ENCODE measurements around the gene GABBR2. TPM values are rescaled to one million over a fixed set of nuclear protein-coding genes. Genes with fewer than 3 reads are reported as not detected.

Gene GABBR2
- polyA plus RNA-seq, 1 of the 3 experiments (the other 2 are of a cell fraction), result not detected

- WGBS (ENCODE audit: low lambda C conversion rate), result 32% methylated on average over 1 of the region's 1 CpG
- no peaks in the 10 kb centered on the region for H3K4me1 ChIP-seq (ENCODE audit: control insufficient read depth in 1 of 2, insufficient read depth in 2 of 2, low read depth in 1 of 2, low read length in 1 of 2)
- H3F3A ChIP-seq (replicated peaks; ENCODE audit: insufficient read depth), result no peaks in the 10 kb centered on the region
- no peaks in the 10 kb centered on the region for H4K20me1 ChIP-seq (ENCODE audit: insufficient read depth)
- ChIA-PET CTCF (interaction anchor here (0.7 kb wide), 1 partner anchor 18 kb away, joined by 3 read pairs; no protein-coding TSS in a partner anchor), POLR2A (no interaction called here)
- no peaks in the 10 kb centered on the region for H3K9me3 ChIP-seq
- no peak overlapping the region for H3K27ac ChIP-seq (ENCODE audit: low read depth in 2 of 2, low read length in 1 of 2)
- H3K27me3 ChIP-seq (ENCODE audit: insufficient read depth), result peaks cover 7% of the 10 kb centered on the region; the same call in 1 of the 2 replicates
- no peak overlapping the region for H3K9ac ChIP-seq
- TF ChIP-seq EP300 (IDR thresholded peaks at IDR 0.05; ENCODE audit: borderline replicate concordance in 1 of 2, low read depth in 1 of 2, low read length in 1 of 2) (no peak), NRF1 (IDR thresholded peaks at IDR 0.05; ENCODE audit: low read depth, low read length) (no peak), REST (IDR thresholded peaks at IDR 0.05; ENCODE audit: low read depth, low read length) (no peak), RCOR1 (IDR thresholded peaks at IDR 0.05; ENCODE audit: low read length) (no peak), FOXJ3 (CRISPR knock-in tag; IDR thresholded peaks at IDR 0.05) (no peak), RAD21 (IDR thresholded peaks at IDR 0.05; ENCODE audit: low read length) (no peak), CHD2 (IDR thresholded peaks at IDR 0.05; ENCODE audit: low read length, partially characterized antibody) (no peak), POLR2AphosphoS5 (IDR thresholded peaks at IDR 0.05; ENCODE audit: low read depth, low read length) (no peak), SMC3 (IDR thresholded peaks at IDR 0.05; ENCODE audit: low read depth, low read length) (no peak), TEAD4 (IDR thresholded peaks at IDR 0.05; ENCODE audit: borderline replicate concordance, insufficient read depth) (no peak)
- H3K36me3 ChIP-seq (replicated peaks in 1 of 2; ENCODE audit: control insufficient read depth in 1 of 2, insufficient read depth in 2 of 2, low read length in 1 of 2), result no peaks in the 10 kb centered on the region
- H2AFZ ChIP-seq (ENCODE audit: low read depth), result no peak overlapping the region
- no peak overlapping the region for H3K4me2 ChIP-seq
- no peaks in the 10 kb centered on the region for H3K79me2 ChIP-seq (ENCODE audit: insufficient read depth)
- no peak for DNase-seq
- no peaks in the 10 kb centered on the region for H3K9me2 ChIP-seq
- no peak overlapping the region for H3K4me3 ChIP-seq (ENCODE audit: low read depth in 2 of 2, low read length in 1 of 2)
Measured at GRCh38 chr9:98658951-98659351, 49.8 kb downstream of the GABBR2 start.

GRCh38 chr9:98657897-98658296 is 50.8 kb downstream of the GABBR2 start:
- H3K9ac ChIP-seq, result no peak overlapping the region
- H4K20me1 ChIP-seq (ENCODE audit: insufficient read depth), result no peaks in the 10 kb centered on the region
- no peaks in the 10 kb centered on the region for H3K9me2 ChIP-seq
- H3K27ac ChIP-seq (ENCODE audit: low read depth in 2 of 2, low read length in 1 of 2), result no peak overlapping the region
- H2AFZ ChIP-seq (ENCODE audit: low read depth), result no peak overlapping the region
- H3F3A ChIP-seq (replicated peaks; ENCODE audit: insufficient read depth), result no peaks in the 10 kb centered on the region
- H3K79me2 ChIP-seq (ENCODE audit: insufficient read depth), result no peaks in the 10 kb centered on the region
- no peaks in the 10 kb centered on the region for H3K36me3 ChIP-seq (replicated peaks in 1 of 2; ENCODE audit: control insufficient read depth in 1 of 2, insufficient read depth in 2 of 2, low read length in 1 of 2)
- H3K4me3 ChIP-seq (ENCODE audit: low read depth in 2 of 2, low read length in 1 of 2), result no peak overlapping the region
- ChIA-PET POLR2A (no interaction called here), CTCF (interaction anchor here (0.6 kb wide), 1 partner anchor 17 kb away, joined by 3 read pairs; no protein-coding TSS in a partner anchor)
- 33% methylated on average over 4 of the region's 4 CpGs for WGBS (ENCODE audit: low lambda C conversion rate)
- H3K4me2 ChIP-seq, result no peak overlapping the region
- DNase-seq, result no peak
- H3K4me1 ChIP-seq (ENCODE audit: control insufficient read depth in 1 of 2, insufficient read depth in 2 of 2, low read depth in 1 of 2, low read length in 1 of 2), result no peaks in the 10 kb centered on the region
- no peaks in the 10 kb centered on the region for H3K9me3 ChIP-seq
- H3K27me3 ChIP-seq (ENCODE audit: insufficient read depth), result peaks cover 10% of the 10 kb centered on the region; the same call in 1 of the 2 replicates
- TF ChIP-seq REST (IDR thresholded peaks at IDR 0.05; ENCODE audit: low read depth, low read length), result no peak
- TF ChIP-seq USF1 (IDR thresholded peaks at IDR 0.05; ENCODE audit: borderline replicate concordance, low read depth), result no peak
- TF ChIP-seq USF2 (IDR thresholded peaks at IDR 0.05; ENCODE audit: borderline replicate concordance, low read depth, low read length), result no peak
- no peak for TF ChIP-seq TAF1 (IDR thresholded peaks at IDR 0.05; ENCODE audit: borderline replicate concordance, low read depth, low read length)
- TF ChIP-seq IRF3 (IDR thresholded peaks at IDR 0.05; ENCODE audit: low read depth, low read length), result no peak
- TF ChIP-seq MAX (IDR thresholded peaks at IDR 0.05; ENCODE audit: low read depth), result no peak
- no peak for TF ChIP-seq GATA2 (CRISPR knock-in tag; IDR thresholded peaks at IDR 0.05)
- TF ChIP-seq NFIC (IDR thresholded peaks at IDR 0.05; ENCODE audit: borderline replicate concordance), result no peak
